ENCODE measurements around the gene DNAJC30. TPM values are rescaled to one million over a fixed set of nuclear protein-coding genes. Genes with fewer than 3 reads are reported as not detected.

Gene DNAJC30
- total and polyA plus RNA-seq, 2 of the 8 experiments (the other 6 are each of a cell fraction or from before 2014, with no cell fraction given), result 6.1 to 6.3 TPM

GRCh38 chr7:73679709-73680108 is 3.5 kb downstream of the DNAJC30 start:
- H3K18ac ChIP-seq (ENCODE audit: extremely low read depth, low read length), result no peak overlapping the region
- CTCF ChIA-PET (ENCODE audit: partially characterized antibody), result interaction anchor here (1.6 kb wide), 1 partner anchor 46 kb away, joined by 5 read pairs; no protein-coding TSS in a partner anchor
- H3K9me3 ChIP-seq (ENCODE audit: insufficient read depth in 2 of 2, low read depth in 1 of 2, low read length in 1 of 2), result no peaks in the 10 kb centered on the region
- peaks cover 15% of the 10 kb centered on the region for H3K23me2 ChIP-seq (ENCODE audit: low read depth, low read length)
- peaks cover 3 to 7% (median 3%) of the 10 kb centered on the region in 4 experiments; a peak in 5 of 7 replicates for H3K4me1 ChIP-seq (replicated peaks in 1 of 4; ENCODE audit: control insufficient read depth in 3 of 4, insufficient read depth in 4 of 4, low read length in 3 of 4)
- H4K8ac ChIP-seq (ENCODE audit: extremely low read depth, insufficient read depth, low read length), result no peak overlapping the region
- WGBS, 2 experiments (ENCODE audit: extremely low coverage in 1 of 2, insufficient coverage in 1 of 2, insufficient read length in 1 of 2, insufficient replicate concordance in 2 of 2, low coverage in 1 of 2, low lambda C conversion rate in 2 of 2, missing lambda C conversion rate in 1 of 2), result 100% methylated on average over 2 of the region's 2 CpGs; no CpG with 5 or more reads in 1 of the 2 experiments
- no peak overlapping the region for H2BK120ac ChIP-seq (replicated peaks; ENCODE audit: low read depth, low read length)
- no peak overlapping the region for H3K56ac ChIP-seq (replicated peaks; ENCODE audit: insufficient read length, low read depth, low read length)
- no peak overlapping the region for H3K27ac ChIP-seq (ENCODE audit: low read depth, low read length)
- H2BK5ac ChIP-seq (ENCODE audit: low read depth, low read length), result no peak overlapping the region
- no peak overlapping the region for H2BK15ac ChIP-seq (ENCODE audit: low read length)
- H3K4me3 ChIP-seq (ENCODE audit: extremely low read depth in 1 of 4, insufficient read depth in 2 of 4, low read depth in 3 of 4, low read length in 4 of 4), result no peak overlapping the region
- no peak overlapping the region for H4K5ac ChIP-seq (ENCODE audit: insufficient read length, low read depth, low read length)
- H2AFZ ChIP-seq (ENCODE audit: low read length), result no peak overlapping the region
- POLR2A ChIA-PET (ENCODE audit: partially characterized antibody), result interaction anchor here (0.6 to 0.7 kb wide), 2 partner anchors 8 to 76 kb away, joined by 3 read pairs; no protein-coding TSS in a partner anchor
- no peak overlapping the region for H3K14ac ChIP-seq (ENCODE audit: insufficient read length)
- no peak overlapping the region for H2BK20ac ChIP-seq (ENCODE audit: low read length)
- no peak overlapping the region for H4K91ac ChIP-seq (replicated peaks; ENCODE audit: insufficient read length, low read length)
- peaks cover 0 to 9% of the 10 kb centered on the region in 2 experiments for H4K20me1 ChIP-seq (replicated peaks in 1 of 2; ENCODE audit: control insufficient read depth in 1 of 2, insufficient read depth in 2 of 2, low read length in 2 of 2)
- H2AK5ac ChIP-seq (ENCODE audit: low read depth, low read length), result no peak overlapping the region
- no peak overlapping the region for H3K23ac ChIP-seq (ENCODE audit: insufficient read length)
- DNase-seq (ENCODE audit: low read depth in 1 of 2, low spot score in 2 of 2), result no peak
- H3K27me3 ChIP-seq (replicated peaks in 1 of 4; ENCODE audit: control insufficient read depth in 3 of 4, extremely low read depth in 1 of 4, insufficient read depth in 3 of 4, low read length in 3 of 4), result no peaks in the 10 kb centered on the region; a peak in 1 of 7 replicates
- FAIRE-seq, result no peak
- H3K79me2 ChIP-seq (ENCODE audit: control insufficient read depth in 1 of 2, insufficient read depth in 2 of 2, low read length in 2 of 2), result peaks cover 20 to 48% of the 10 kb centered on the region in 2 experiments
- H2BK12ac ChIP-seq (ENCODE audit: low read depth, low read length), result no peak overlapping the region
- no peak overlapping the region for H3K4ac ChIP-seq (replicated peaks; ENCODE audit: insufficient read length, low read depth, low read length)
- H3K4me2 ChIP-seq (ENCODE audit: insufficient read depth in 1 of 2, low read depth in 2 of 2, low read length in 2 of 2), result no peak overlapping the region
- H3K79me1 ChIP-seq (ENCODE audit: low read depth, low read length), result peaks cover 2% of the 10 kb centered on the region; the same call in 1 of the 2 replicates
- H3K36me3 ChIP-seq (ENCODE audit: control insufficient read depth in 2 of 4, insufficient read depth in 4 of 4, low read length in 3 of 4), result peaks cover 0 to 6% (median 4%) of the 10 kb centered on the region in 4 experiments; a peak in 4 of 8 replicates
- 0 out of 7 replicates have a peak overlapping the region, but pooled peaks of 1 of the 4 experiments have one; percentile 4 for H3K9ac ChIP-seq (replicated peaks in 1 of 4; ENCODE audit: extremely low read depth in 1 of 4, low read depth in 3 of 4, low read length in 3 of 4)
- TF ChIP-seq TBP (IDR thresholded peaks at IDR 0.05; ENCODE audit: low read depth, low read length) (no peak), JUN (IDR thresholded peaks at IDR 0.05; ENCODE audit: low read depth, low read length) (no peak), CHD2 (IDR thresholded peaks at IDR 0.05; ENCODE audit: low read length) (no peak), BACH1 (IDR thresholded peaks at IDR 0.05; ENCODE audit: low read length) (no peak), TAF7 (optimal IDR thresholded peaks at IDR 0.05; ENCODE audit: borderline replicate concordance, low read depth, low read length) (no peak), HDAC6 (IDR thresholded peaks at IDR 0.05; ENCODE audit: low read depth, low read length) (no peak), CBX5 (IDR thresholded peaks at IDR 0.05; ENCODE audit: low read depth, low read length) (no peak), E2F6 (IDR thresholded peaks at IDR 0.05) (no peak), CTCF (IDR thresholded peaks at IDR 0.05; ENCODE audit: control extremely low read depth in 1 of 3, insufficient read depth in 1 of 3, low read depth in 1 of 3, low read length in 3 of 3) (no peak), SIN3A (conservative IDR thresholded peaks at IDR 0.05 in 1 of 2, IDR thresholded peaks at IDR 0.05 in 1 of 2; ENCODE audit: low read depth in 1 of 2, low read length in 2 of 2) (no peak)
